GM12878 (cell line): ENCODE results near the gene SEMA3C.

Source experiments
- SRF ChIP-seq, 2 experiments: IDR thresholded peaks; 2 replicates each; pipeline ENCODE4 v1.6.1; 2011; ENCODE audit warnings: low read depth in 2 of 2, low read length in 2 of 2, mild to moderate bottlenecking in 1 of 2, moderate library complexity in 1 of 2
- TF ChIP-seq, protein P1 (sequence below): IDR thresholded peaks from 2 replicates; pipeline ENCODE4 v1.6.1; 2011; ENCODE audit warnings: borderline replicate concordance, low read depth, mild to moderate bottlenecking, moderate library complexity, low read length; ENCODE audit not compliant: insufficient read depth, poor library complexity, severe bottlenecking

GRCh38 chr7:80783678-80784327 is 135.0 kb downstream of the SEMA3C start:
- TF ChIP-seq SRF (IDR thresholded peaks at IDR 0.05; ENCODE audit: low read depth in 2 of 2, low read length in 2 of 2) = no peak
- TF ChIP-seq, protein P1, sequence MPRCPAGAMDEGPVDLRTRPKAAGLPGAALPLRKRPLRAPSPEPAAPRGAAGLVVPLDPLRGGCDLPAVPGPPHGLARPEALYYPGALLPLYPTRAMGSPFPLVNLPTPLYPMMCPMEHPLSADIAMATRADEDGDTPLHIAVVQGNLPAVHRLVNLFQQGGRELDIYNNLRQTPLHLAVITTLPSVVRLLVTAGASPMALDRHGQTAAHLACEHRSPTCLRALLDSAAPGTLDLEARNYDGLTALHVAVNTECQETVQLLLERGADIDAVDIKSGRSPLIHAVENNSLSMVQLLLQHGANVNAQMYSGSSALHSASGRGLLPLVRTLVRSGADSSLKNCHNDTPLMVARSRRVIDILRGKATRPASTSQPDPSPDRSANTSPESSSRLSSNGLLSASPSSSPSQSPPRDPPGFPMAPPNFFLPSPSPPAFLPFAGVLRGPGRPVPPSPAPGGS = no peak
